ENCODE data around the gene COL7A1. TPM values are rescaled to one million over a fixed set of nuclear protein-coding genes. Genes with fewer than 3 reads are reported as not detected.

Gene COL7A1
- total and polyA plus RNA-seq, 7 donors = 1.4 to 15.4 (median 3.0) TPM

DNA sequence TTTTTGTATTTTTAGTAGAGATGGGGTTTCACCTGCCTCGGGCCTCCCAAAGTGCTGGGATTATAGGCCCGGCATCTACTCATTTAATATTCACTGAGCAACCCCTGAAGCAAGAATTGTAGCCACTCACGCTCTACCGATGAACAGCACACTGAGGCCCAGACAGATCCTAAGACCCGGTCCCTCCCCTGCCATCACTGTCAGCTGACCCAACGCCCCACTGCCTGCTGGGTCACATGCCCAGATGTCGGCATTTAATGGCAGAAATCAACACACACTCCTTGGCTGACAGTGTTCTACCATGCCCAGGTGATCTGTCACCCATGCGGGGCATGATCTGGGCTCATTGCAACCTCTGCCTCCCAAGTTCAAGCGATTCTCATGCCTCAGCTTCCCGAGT, 29.6 kb upstream of the COL7A1 start:
- DNase-seq = no peak
- Histone ChIP-seq H3K36me3 (peaks cover 8 to 40% (median 18%) of the 10 kb centered on the region in 4 donors), H3K27ac (no peak overlapping the region), H3K27me3 (no peaks in the 10 kb centered on the region), H3K4me1 (no peaks in the 10 kb centered on the region), H3K9me3 (no peaks in the 10 kb centered on the region), H3K4me3 (no peak overlapping the region)
- no peak for TF ChIP-seq POLR2AphosphoS5 (IDR thresholded peaks at IDR 0.05)
- no peak for TF ChIP-seq EP300 (IDR thresholded peaks at IDR 0.05)
- TF ChIP-seq POLR2A (IDR thresholded peaks at IDR 0.05) = no peak
- TF ChIP-seq, protein P1, sequence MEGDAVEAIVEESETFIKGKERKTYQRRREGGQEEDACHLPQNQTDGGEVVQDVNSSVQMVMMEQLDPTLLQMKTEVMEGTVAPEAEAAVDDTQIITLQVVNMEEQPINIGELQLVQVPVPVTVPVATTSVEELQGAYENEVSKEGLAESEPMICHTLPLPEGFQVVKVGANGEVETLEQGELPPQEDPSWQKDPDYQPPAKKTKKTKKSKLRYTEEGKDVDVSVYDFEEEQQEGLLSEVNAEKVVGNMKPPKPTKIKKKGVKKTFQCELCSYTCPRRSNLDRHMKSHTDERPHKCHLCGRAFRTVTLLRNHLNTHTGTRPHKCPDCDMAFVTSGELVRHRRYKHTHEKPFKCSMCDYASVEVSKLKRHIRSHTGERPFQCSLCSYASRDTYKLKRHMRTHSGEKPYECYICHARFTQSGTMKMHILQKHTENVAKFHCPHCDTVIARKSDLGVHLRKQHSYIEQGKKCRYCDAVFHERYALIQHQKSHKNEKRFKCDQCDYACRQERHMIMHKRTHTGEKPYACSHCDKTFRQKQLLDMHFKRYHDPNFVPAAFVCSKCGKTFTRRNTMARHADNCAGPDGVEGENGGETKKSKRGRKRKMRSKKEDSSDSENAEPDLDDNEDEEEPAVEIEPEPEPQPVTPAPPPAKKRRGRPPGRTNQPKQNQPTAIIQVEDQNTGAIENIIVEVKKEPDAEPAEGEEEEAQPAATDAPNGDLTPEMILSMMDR (IDR thresholded peaks at IDR 0.05) = no peak
- 89 to 94% methylated on average over 10 of the region's 10 CpGs for WGBS, 2 donors
- intact Hi-C loops (cut with DNase I) = no loop called here

DNA sequence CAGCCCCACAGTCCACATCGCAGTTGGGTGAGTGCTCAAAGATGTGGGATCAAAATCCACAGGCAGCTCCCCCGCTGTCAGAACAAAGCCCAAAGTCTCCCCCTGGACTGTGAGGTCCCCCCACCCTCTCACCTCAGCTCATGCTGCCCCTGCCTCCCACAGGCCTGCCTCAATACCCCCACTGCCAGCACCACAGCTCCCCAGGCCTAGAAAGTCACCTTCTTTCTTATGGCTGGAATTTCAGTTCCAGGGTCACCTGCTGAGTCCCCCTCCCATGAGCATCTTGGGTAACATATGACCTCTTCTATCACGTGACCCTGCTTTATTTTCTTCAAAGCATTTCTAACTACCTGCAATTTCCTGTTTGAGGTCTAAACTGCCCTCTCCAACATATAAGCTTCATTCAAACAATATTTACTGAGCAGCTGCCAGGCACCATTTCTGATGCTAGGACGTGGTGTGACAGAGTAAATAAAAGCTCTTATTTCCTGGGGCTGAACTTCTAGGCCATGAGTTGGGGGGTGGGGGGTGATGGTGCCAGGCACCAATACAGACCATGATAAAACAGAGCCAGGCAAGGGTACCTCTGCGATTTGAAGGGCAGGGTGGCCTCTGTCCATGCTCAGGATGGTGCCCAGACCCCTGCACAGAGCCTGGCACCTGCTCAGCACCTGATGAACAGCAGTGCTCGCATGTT, 28.9 kb upstream of the COL7A1 start:
- Histone ChIP-seq H3K36me3 (peaks cover 8 to 34% (median 15%) of the 10 kb centered on the region in 4 donors), H3K27ac (no peak overlapping the region), H3K4me3 (no peak overlapping the region), H3K9me3 (no peaks in the 10 kb centered on the region), H3K4me1 (no peaks in the 10 kb centered on the region), H3K27me3 (no peaks in the 10 kb centered on the region)
- no peak for TF ChIP-seq POLR2AphosphoS5 (IDR thresholded peaks at IDR 0.05)
- no peak for TF ChIP-seq EP300 (IDR thresholded peaks at IDR 0.05)
- TF ChIP-seq POLR2A (IDR thresholded peaks at IDR 0.05) = no peak
- TF ChIP-seq, protein P1 (IDR thresholded peaks at IDR 0.05) = no peak
- no peak for DNase-seq
- 43 to 63% methylated on average over 6 of the region's 6 CpGs for WGBS, 2 donors
- intact Hi-C loops (cut with DNase I) = no loop called here

DNA sequence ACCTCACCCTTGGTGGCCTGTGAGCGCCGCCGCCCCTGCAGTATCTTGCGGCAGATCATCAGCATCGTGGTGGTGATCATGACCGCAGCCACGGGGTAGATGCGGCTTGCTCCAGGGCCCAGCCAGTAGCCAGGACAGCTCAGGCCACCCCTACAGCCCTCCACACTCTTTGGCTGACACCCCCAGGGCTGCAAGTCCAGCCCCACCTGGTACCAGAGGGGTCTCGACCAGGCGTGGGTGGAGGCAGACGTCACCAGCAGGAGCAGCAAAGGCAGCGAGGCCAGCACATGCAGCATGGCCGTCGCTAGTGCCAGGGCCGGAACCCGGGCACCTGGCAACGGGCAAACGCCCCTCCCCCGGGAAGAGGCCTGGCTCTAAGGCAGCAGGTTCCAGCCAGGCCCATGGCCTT, 26.3 kb upstream of the COL7A1 start, which contains the start of gene TMEM89:
Gene TMEM89, minus strand, starts transcription at position 309 of the 409 bp plus-strand sequence. Its CDS starts 13 bp downstream, at position 296.
- WGBS, 2 donors = 94 to 96% methylated on average over 19 of the region's 19 CpGs
- Histone ChIP-seq H3K36me3 (peaks cover 0 to 14% (median 6%) of the 10 kb centered on the region in 4 donors), H3K9me3 (peaks cover 0 to 13% (median 6%) of the 10 kb centered on the region in 4 donors), H3K27ac (no peak within 1 kb of the TSS), H3K4me3 (no peak within 1 kb of the TSS), H3K27me3 (no peaks in the 10 kb centered on the region), H3K4me1 (no peaks in the 10 kb centered on the region)
- intact Hi-C loops (cut with DNase I) = no loop called here
- DNase-seq = no peak
- TF ChIP-seq, protein P1 (IDR thresholded peaks at IDR 0.05) = no peak
- TF ChIP-seq EP300 (IDR thresholded peaks at IDR 0.05) = no peak
- TF ChIP-seq POLR2AphosphoS5 (IDR thresholded peaks at IDR 0.05) = no peak
- TF ChIP-seq POLR2A (IDR thresholded peaks at IDR 0.05) = no peak

DNA sequence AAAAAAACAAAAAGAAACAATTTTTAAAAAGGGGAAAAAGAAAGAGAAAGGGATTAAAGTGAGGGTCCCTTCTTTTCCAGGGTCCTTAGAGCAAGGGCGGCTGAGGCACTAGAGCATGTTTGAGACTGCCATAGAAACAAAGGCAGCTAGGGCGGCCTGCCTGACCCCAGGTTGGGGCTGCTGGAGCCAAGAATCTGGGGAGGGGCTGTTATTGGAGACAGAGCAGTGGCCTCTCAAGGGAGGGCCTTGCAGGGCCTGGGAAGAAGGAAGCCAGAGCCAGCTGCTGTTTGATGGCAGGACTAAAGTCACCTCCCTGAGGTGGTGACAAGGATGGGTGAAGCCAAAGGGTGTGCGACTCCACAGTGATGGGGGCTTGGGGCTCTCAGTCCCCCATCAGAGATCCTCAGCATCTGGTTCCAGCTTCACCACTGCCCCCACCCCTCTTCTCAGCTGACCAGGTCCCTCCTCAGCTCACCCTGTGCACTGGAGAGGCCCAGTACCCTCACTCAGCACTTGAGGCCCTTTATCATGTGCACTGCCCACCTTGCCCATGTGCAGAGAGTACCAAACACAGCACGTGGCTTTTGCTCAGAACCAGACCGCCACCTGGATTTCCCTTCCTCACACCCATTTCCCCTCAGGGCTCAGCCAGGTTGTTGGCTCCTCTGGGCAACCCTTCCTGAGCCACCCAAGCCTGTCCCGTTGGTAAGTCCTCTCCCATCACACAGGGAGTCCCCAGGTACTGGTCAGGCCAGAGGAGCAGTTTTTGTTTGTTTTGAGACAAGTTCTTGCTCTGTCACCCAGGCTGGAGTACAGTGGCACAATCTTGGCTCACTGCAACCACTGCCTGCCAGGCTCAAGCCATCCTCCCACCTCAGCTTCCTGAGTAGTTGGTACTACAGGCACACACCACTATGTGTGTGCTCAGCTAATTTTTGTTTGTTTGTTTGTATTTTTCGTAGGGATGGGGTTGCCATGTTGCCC, 24.7 kb upstream of the COL7A1 start:
- TF ChIP-seq EP300 (IDR thresholded peaks at IDR 0.05) = no peak
- TF ChIP-seq POLR2A (IDR thresholded peaks at IDR 0.05) = no peak
- no peak for TF ChIP-seq POLR2AphosphoS5 (IDR thresholded peaks at IDR 0.05)
- TF ChIP-seq, protein P1 (IDR thresholded peaks at IDR 0.05) = no peak
- intact Hi-C loops (cut with DNase I) = no loop called here
- Histone ChIP-seq H3K36me3 (no peaks in the 10 kb centered on the region), H3K27ac (no peak overlapping the region), H3K4me3 (no peak overlapping the region), H3K27me3 (no peaks in the 10 kb centered on the region), H3K4me1 (no peaks in the 10 kb centered on the region), H3K9me3 (peaks cover 0 to 13% (median 6%) of the 10 kb centered on the region in 4 donors)
- DNase-seq = no peak
- WGBS, 2 donors = 74 to 86% methylated on average over 7 of the region's 7 CpGs
